Testis (tissue), 3 donors: Measurements from ENCODE around the gene TIGIT. TPM values are rescaled to one million over a fixed set of nuclear protein-coding genes. Genes with fewer than 3 reads are reported as not detected.
A peak's percentile ranks its signal among the peaks of the same experiment; 100 is the strongest.

Experiments
- DNase-seq: peaks from one replicate; pipeline ENCODE4 v3.0.0-alpha.2; 2019
- H3K27ac ChIP-seq, 2 donors: fragments of 200-600 bp; sonication (generic); one replicate each; pipeline ENCODE4 v1.5.1; 2019
- H3K27me3 ChIP-seq: fragments of 200-600 bp; sonication (generic); one replicate; pipeline ENCODE4 v1.5.1; 2019
- H3K36me3 ChIP-seq: fragments of 200-600 bp; sonication (generic); one replicate; pipeline ENCODE4 v1.5.1; 2017; ENCODE audit warnings: low read depth; ENCODE audit errors: missing control alignments
- H3K4me1 ChIP-seq: fragments of 200-600 bp; sonication (generic); one replicate; pipeline ENCODE4 v1.5.1; 2019
- H3K4me3 ChIP-seq, 2 donors: fragments of 200-600 bp; sonication (generic); one replicate each; pipeline ENCODE4 v1.5.1; 2017 to 2019
- H3K9me3 ChIP-seq: fragments of 200-600 bp; sonication (generic); one replicate; pipeline ENCODE4 v1.5.1; 2017
- POLR2A ChIP-seq: fragments of 450-650 bp; IDR thresholded peaks from one replicate; pipeline ENCODE4 v1.6.1; 2017; ENCODE audit warnings: antibody characterized with exemption, mild to moderate bottlenecking, moderate library complexity
- WGBS, 2 donors: methylation state at CpG; one replicate each; pipeline ENCODE4 v1.1.5; 2018; 5-methylcytosine and 5-hydroxymethylcytosine counted together
- intact Hi-C: fragments of 100-400 bp; cut with DNase I; formaldehyde crosslinking; loops from one replicate; pipeline ENCODE4 v1.15.1; 2023; ENCODE audit warnings: low total_unique reads
- polyA plus RNA-seq: library from polyadenylated mRNA; stranded (reverse); fragments of 350-450 nt; fragmentation: Illumina TruSeq; extraction: RNeasy Lipid Tissue Mini Kit (QIAGEN cat#74804); gene quantifications from one replicate; pipeline ENCODE4 v1.2.3, GENCODE V29; 2014; ENCODE audit warnings: low read depth, low replicate concordance; ENCODE audit not compliant: insufficient read depth
- total RNA-seq, 2 donors: library from RNA; depleted of rRNA; stranded (reverse); fragments of >200 nt; gene quantifications; one replicate each; pipeline ENCODE4 v1.2.3, GENCODE V29; 2016
- TF ChIP-seq, protein P1 (sequence below), 3 experiments: fragments of 450-650 bp in 2 of 3; fragments of 200-600 bp in 1 of 3; sonication (generic) in 1 of 3; IDR thresholded peaks; one replicate each; pipeline ENCODE4 v1.5.1; 2016 to 2019; ENCODE audit warnings: antibody characterized with exemption in 3 of 3, mild to moderate bottlenecking in 2 of 3, moderate library complexity in 1 of 3

Gene TIGIT
- total and polyA plus RNA-seq, 3 donors from 2014 or later, result 0.50 to 1.4 (median 1.2) TPM

DNA sequence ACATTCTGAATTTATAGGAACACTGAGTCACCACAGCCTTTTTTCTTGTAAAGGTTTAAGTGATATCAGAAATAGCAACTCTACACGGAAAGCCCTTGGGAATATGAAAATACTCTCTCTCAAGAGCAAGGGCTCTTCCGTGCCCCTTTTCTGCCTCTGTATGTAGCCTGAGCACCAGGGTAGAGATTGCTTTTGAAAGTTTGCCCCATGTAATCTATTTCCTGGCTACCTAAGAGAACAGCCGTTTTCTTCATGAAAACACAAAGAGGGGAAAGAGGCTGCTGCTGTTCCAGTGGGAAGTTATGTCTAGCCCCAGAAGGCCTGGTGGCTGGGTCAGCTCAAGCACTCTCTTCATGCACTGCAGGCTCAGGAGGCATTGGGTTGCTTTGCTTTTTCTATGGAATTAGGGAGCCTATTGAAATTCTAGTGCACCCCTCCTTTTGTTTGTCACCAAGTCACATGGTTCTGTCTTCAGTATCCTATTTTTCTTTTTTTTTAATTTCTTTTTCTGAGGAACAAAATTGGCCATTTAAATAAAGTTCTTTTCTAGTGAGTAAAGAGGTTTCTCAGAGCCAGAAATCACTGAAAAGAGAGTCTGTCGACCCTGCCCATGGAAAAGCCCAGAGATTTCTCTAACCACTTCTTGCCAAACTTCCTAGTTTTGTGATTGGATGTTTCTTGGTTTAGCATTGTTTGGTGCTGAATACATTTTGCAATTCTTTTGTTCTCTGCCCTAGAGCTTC, 39.5 kb downstream of the TIGIT start:
- H3K4me1 ChIP-seq, result no peaks in the 10 kb centered on the region
- no peak overlapping the region for H3K4me3 ChIP-seq
- intact Hi-C loops, result no loop called here
- H3K27ac ChIP-seq, result no peak overlapping the region
- TF ChIP-seq, protein P1, sequence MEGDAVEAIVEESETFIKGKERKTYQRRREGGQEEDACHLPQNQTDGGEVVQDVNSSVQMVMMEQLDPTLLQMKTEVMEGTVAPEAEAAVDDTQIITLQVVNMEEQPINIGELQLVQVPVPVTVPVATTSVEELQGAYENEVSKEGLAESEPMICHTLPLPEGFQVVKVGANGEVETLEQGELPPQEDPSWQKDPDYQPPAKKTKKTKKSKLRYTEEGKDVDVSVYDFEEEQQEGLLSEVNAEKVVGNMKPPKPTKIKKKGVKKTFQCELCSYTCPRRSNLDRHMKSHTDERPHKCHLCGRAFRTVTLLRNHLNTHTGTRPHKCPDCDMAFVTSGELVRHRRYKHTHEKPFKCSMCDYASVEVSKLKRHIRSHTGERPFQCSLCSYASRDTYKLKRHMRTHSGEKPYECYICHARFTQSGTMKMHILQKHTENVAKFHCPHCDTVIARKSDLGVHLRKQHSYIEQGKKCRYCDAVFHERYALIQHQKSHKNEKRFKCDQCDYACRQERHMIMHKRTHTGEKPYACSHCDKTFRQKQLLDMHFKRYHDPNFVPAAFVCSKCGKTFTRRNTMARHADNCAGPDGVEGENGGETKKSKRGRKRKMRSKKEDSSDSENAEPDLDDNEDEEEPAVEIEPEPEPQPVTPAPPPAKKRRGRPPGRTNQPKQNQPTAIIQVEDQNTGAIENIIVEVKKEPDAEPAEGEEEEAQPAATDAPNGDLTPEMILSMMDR (IDR thresholded peaks at IDR 0.05), result no peak
- no peak for TF ChIP-seq POLR2A
- H3K27me3 ChIP-seq, result no peaks in the 10 kb centered on the region
- H3K9me3 ChIP-seq, result no peaks in the 10 kb centered on the region
- 80 to 81% methylated on average over 4 of the region's 4 CpGs for WGBS, 2 donors
- H3K36me3 ChIP-seq, result no peaks in the 10 kb centered on the region
- no peak for DNase-seq

DNA sequence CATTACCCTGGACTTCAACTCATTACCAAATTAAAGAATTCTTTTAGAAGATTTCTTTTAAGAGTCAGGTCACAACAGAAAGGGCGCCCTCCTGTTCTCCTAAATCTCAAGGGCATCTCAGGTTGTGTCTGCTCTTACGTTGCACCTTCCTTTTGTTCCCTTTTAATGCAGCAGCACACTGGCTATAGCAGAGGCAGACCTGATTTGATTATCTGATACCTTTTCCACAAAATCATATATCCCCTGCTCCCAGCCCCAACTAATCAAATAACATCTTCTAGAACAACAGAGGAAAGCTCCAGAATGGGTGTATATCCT, 40.1 kb downstream of the TIGIT start:
- DNase-seq, result no peak
- Histone ChIP-seq H3K4me1 (no peaks in the 10 kb centered on the region), H3K27me3 (no peaks in the 10 kb centered on the region), H3K9me3 (no peaks in the 10 kb centered on the region), H3K27ac (no peak overlapping the region), H3K36me3 (no peaks in the 10 kb centered on the region), H3K4me3 (no peak overlapping the region)
- no peak for TF ChIP-seq POLR2A
- TF ChIP-seq, protein P1 (IDR thresholded peaks at IDR 0.05), result no peak
- intact Hi-C loops, result no loop called here
- 93 to 100% methylated on average over 2 of the region's 2 CpGs for WGBS, 2 donors

DNA sequence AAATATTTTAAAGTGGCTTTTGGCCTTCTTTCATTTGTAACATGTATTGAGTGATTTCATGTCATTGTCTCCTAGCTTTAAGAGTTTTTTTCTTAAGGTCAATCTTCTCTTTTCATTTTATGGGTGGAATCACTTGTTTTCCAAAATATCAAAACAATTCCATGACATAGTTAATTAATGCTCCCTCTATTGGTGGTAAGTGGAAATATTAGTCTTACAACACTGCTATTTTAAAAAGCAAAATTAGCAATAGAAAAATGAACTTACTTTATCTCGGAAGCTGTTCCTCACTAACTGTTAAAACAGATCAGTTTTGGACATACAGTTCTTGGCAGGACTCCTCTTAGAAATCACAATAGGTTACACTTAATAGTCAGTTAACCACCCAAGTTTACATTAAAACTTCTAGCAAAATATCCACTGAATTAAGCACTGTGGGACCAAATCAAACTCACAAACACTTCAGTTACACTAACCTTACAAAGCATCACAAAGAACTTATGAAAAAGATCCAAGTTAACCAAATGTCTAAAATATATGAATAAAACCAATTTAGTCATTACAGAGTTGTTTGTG, 42.4 kb downstream of the TIGIT start:
- no peak for DNase-seq
- TF ChIP-seq, protein P1 (IDR thresholded peaks at IDR 0.05), result peak in 2 of 3 experiments; percentile 19 to 61
- no peak for TF ChIP-seq POLR2A
- Histone ChIP-seq H3K4me3 (no peak overlapping the region), H3K9me3 (no peaks in the 10 kb centered on the region), H3K27me3 (no peaks in the 10 kb centered on the region), H3K4me1 (no peaks in the 10 kb centered on the region), H3K36me3 (no peaks in the 10 kb centered on the region), H3K27ac (no peak overlapping the region)
- 40 to 51% methylated on average over 1 of the region's 1 CpG for WGBS, 2 donors
- intact Hi-C loops, result no loop called here

DNA sequence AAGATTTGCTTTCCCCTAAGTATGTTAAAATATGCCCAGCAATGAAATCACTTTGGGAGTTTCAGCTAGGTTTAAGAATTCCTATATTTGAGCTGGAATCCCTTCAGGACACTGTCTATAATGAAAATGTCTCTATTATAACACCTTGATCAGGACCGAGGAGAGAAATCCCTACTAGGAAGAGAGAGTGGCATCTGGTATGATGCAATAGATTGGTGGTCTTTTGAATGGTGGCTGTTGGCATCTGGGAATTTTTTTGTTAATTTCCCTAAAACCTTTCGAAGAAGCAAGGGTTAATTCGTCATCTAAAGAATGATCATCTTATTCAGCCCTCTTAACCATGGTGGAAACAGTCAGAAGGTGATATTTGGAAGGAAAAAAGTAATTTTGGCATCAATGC, 43.0 kb downstream of the TIGIT start:
- no peak for TF ChIP-seq POLR2A
- TF ChIP-seq, protein P1 (IDR thresholded peaks at IDR 0.05), result no peak
- Histone ChIP-seq H3K36me3 (no peaks in the 10 kb centered on the region), H3K9me3 (no peaks in the 10 kb centered on the region), H3K27me3 (no peaks in the 10 kb centered on the region), H3K4me3 (no peak overlapping the region), H3K27ac (no peak overlapping the region), H3K4me1 (no peaks in the 10 kb centered on the region)
- WGBS, 2 donors, result 91 to 93% methylated on average over 3 of the region's 3 CpGs
- DNase-seq, result no peak
- intact Hi-C loops, result no loop called here
